Measurements from ENCODE around the gene LRRC57.
"Not testable (repeated sequence)": the region's sequence is repeated elsewhere in the genome, so short reads cannot be mapped to it uniquely, and the experiment has no call there.

Gene LRRC57

DNA sequence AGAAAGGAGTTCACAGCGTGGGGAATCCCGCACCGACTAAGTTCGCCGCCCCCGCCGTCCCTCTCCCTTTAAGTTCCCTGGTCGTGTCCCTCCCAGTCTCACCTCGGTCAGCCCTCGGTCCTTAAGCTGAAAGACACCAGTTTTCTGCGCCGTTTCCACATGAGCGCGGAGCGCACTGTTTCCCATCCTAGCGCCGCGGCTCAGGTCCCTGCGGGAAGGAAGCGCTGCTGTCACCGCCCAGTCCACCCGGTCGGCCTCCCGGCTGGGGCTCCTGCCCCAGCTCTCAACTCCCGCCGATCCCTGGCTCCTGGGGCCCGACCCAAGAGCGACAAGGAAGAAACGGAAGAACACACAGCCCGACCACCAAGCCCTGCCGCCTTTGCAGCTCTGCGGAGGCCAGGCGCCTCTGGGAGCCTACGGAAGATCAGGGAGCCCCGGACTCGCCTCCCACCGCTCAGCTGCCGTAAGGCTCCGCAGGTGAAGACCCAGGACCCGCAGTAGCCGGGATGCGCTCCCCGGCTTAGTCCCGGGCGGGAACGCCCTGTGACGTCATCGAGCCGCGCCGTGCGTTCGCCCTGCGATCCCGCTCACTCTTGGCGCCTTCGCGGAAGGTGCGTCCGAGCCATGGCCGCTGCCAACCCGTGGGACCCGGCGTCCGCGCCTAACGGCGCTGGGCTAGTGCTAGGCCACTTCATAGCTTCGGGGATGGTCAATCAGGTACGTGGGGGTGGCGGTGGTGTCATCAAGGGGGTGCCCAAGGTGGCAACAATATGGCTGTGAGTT is at the start of gene LRRC57, which contains the start of gene HAUS2:
TSS of gene LRRC57 (minus strand) at position 545 of the 783 bp plus-strand sequence. CDS start at position 186, 359 bp downstream.
TSS of gene HAUS2 (plus strand) at position 590 of the 783 bp plus-strand sequence. CDS start at position 625, 35 bp downstream.
- peak; percentile 72 to 78 for DNase-seq (ENCODE audit: low read depth in 2 of 2)

DNA sequence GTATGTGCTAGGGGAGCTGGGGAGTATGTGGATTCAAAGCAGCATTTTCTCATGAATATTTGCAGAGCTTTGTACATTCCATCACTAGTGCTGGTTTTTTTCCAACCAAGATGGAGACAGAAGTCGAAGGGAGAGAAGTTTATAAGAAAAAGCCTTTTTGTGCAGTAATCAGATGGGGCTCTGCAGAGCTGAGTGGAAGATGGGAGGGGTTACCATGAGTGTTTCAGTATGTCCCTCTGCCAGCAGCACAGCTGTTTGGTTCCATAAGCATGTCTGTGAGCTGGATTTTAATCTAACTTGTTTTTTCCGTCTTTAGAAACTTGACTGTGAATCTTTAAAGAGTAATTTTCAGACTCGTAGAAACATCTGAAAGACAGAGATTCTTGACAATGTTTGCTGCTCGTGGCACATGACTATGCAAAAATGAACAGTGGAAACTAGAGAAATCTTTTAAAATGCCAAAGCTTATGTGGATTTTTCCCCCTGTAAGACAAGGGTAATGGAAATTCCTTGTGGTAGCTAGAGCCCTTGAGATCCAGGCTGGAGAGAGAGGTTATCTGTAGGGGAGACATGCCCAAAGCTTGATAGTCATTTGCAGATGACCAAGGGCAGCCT is 47.1 kb upstream of the LRRC57 start:
- no peak for DNase-seq (ENCODE audit: low read depth in 2 of 2)

DNA sequence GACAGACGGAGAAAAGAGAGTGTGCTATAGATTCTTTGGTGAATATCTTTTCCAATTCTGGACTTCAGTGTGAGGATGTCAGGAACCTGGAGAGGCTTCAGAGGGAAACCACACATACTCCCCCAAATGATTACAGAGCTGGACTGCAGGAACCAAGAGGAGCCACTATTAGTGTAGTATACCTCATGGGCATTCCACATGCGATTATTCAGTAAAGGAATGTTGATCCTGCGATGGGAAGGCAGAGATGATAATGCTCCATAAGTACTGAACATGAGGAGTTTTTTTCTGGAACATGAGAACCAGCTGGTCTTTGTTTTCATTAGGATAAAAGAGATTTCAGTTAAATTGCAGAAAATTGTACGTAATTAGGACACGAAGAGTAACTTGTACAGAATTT is 45.5 kb upstream of the LRRC57 start:
- DNase-seq (ENCODE audit: low read depth in 2 of 2) = no peak

DNA sequence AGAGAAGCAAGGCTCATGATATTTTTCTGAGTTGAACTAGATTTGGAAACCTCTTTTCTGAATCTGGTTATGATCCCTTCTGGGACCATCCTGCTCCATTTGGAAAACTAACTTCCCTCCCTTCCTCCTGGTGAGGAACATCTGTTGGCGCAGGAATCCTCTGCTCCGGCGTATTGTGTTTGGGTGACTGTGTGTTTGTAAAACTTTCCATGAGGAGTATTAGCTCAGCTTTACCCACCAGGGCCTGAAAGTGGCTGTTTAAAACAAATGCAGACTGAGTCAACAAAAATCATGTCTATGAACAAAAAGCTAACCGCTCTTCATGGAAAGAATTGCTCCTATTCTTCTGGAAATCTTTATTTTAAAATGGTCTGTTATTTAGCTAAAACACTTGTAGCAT is 44.5 kb upstream of the LRRC57 start:
- no peak for DNase-seq (ENCODE audit: low read depth in 2 of 2)

DNA sequence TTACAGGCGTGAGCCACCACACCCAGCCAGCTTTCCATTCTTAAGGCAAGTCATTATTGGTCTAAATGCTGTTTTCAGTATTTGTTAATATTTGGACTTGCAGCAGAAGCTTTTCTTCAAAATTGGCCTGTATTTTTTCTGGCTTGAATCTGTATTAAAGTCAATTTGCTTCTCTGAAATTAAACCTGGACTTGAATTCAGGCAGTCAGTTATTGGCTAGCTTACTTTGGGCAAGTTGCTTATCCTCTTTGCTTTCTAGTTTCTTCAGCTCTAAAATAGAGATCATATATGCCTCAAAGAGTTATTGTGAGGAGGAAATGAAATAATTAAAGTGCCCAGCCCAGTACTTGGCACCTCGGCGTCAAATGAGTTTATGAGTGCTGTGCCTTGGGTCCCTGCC is 44.1 kb upstream of the LRRC57 start:
- DNase-seq (ENCODE audit: low read depth in 2 of 2) = no peak

DNA sequence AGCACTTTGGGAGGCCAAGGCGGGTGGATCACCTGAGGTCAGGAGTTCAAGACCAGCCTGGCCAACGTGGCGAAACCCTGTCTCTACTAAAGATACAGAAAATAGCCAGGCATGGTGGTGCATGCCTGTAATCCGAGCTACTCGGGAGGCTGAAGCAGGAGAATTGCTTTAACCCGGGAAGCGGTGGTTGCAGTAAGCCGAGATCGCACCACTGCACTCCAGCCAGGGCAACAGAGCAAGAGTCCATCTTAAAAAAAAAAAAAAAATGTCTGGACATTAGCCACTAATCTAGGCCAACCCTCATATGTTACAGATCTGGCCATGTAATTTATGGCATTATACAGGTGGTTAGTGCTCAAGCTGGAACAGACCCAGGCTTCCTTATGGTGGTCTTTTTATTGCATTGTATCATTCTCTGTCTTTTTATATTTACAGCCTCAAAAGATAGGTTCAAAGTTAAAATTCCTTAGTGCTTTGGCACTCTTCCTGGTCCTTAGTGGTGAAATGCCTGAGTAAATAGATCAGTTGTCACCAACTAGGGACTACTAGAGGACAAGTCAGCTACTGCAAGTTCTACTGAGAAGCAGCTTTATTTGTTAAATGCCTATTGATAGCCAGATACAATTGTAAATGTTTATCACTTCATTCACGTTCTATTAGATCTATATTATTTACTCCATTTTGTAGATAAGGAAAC is 42.8 kb upstream of the LRRC57 start:
- no peak for DNase-seq (ENCODE audit: low read depth in 2 of 2)

DNA sequence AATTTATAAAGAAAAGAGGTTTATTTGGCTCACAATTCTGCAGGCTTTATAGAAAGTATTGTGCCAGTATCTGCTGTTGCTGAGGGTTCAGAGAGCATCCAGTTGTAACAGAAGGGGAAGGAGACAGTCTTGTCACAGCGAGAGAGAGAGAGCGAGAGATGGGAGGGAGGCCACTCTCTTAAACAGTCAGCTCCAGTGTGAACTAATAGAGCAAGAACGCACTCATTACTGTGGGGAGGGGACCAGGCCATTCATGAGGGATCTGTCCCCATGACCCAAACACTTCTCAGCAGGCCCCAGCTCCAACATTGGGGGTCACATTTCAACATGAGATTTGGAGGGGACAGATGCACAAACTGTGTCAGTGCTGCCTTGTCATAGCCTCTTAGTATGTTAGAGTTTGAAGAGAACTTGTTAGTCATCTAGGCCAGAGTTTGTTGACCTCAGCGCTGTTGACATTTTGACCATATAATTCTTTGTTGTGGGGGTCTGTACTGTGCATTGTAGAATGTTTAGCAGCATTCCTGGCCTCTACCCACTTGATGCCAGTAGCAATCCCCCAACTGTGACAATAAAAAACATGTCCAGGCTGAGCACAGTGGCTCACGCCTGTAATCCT is 42.1 kb upstream of the LRRC57 start:
- no peak for DNase-seq (ENCODE audit: low read depth in 2 of 2)

DNA sequence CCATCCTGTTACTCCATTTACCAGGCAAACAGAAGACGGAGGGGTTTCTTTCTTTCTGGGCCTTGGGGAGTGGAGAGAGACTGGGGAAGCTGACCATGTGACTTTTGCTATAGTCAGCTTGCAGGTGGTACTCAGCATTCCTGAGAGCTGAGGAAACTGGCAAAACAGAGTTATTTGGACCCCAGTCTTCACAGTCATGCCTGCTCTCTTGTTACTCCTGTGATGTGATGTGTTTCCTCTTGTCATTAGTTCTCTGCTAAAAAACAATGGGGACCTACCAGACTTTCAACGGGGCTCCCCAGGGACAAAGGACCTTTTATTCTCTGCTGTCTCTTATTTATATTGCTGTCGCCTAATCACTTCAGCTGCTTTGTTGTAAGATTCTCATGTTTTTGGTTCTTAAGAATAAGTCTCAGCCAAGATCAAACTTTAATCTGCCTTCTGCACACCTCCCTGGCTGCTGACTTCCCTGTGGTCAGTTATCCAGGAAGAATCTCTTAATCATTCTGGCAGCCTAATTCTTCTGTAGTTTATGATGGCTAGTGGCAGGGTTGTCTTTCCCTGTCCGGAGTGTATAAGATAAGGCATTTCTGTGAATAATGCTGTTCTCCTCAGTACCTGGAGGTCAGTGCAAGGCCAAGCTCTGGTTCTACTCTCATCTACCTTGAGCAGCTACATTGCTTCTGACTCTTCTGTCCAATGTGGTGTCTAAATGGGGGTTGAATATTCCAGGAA is 35.6 kb upstream of the LRRC57 start:
- DNase-seq (ENCODE audit: low read depth in 2 of 2) = no peak

DNA sequence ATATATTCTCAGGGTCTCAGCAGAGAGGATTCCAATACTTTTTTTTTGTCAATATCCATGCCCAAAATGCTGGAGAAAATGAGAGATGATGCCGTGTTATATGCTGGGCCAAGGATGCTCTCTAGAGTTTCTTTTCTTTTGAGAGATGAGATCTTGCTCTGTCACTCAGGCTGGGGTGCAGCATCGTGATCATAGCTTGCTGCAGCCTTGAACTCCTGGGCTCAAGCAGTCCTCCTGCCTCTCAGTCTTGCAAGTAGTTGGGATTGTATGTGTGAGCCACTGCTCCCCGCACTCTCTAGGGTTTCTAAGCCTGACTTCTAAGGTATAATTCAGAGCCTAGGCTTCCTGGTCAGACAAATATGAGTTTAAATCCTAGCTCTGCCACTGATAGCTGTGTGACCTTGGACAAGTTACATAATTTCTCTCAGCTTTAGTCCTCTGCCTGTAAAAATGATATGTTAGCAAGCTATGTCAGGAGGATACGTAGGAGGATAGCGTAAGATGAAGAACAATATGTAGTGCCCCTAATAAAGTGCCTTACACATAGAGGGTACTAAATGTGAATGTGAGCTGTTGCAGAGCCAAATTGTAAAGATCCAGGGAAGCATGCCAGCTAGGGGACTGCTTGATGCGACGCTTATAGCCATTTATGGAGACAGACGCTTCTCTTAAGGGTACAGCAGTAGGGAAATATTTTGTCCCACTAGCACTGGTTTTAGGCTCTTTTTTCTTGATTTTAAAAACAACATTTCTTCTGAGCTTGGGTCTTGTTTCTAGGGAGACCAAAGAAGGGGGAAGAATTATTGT is 34.2 kb upstream of the LRRC57 start:
- DNase-seq (ENCODE audit: low read depth in 2 of 2) = no peak

DNA sequence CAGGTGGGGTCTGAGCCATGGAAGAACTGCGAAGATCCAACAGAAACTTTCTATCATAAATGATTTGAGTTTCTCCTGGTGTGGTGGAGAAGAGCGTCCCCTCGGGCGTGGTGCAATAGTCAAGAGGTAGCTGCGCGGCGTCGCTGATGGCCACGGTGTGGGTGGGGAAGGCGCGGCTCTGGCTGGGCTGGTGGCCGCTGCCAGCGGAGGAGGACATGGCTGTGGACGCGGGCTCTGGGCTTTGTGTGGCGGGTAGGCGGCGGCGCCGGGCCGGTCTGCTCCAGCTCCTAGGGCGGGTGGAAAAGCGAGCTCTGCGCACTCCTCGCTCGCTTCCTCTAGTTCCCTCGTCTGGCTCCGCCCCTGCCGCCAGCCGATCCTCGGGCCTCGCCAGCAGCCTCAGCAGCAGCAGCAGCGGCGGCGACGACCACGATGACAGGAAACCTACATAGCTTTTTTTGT is 32.7 kb upstream of the LRRC57 start:
- peak; percentile 48 to 51 for DNase-seq (ENCODE audit: low read depth in 2 of 2)

DNA sequence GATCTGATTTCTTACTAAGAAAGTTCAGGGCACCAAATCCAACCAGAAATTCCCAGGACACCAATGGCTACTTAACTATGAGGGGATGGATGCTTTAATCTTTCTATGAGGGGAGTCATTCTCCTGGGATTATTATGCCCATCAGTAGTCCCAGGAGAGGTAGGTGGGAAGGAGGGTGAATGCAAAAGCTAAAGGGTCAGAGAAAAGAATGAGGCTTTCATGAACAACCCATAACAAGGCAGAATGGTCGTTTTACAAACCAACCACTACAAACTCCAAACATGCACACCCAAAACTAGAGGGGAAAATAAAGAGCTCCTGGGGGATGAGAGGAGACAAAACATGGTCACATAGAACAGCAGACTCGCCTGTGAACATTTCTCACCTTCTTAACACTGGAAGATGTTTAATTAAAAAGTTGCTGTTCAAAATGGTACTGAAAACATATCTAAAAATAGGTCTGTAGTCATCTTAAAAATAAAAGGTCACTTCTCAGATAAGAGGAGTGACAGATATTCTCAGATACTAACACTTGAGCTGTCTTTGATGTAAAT is 30.5 kb upstream of the LRRC57 start:
- no peak for DNase-seq (ENCODE audit: low read depth in 2 of 2)

DNA sequence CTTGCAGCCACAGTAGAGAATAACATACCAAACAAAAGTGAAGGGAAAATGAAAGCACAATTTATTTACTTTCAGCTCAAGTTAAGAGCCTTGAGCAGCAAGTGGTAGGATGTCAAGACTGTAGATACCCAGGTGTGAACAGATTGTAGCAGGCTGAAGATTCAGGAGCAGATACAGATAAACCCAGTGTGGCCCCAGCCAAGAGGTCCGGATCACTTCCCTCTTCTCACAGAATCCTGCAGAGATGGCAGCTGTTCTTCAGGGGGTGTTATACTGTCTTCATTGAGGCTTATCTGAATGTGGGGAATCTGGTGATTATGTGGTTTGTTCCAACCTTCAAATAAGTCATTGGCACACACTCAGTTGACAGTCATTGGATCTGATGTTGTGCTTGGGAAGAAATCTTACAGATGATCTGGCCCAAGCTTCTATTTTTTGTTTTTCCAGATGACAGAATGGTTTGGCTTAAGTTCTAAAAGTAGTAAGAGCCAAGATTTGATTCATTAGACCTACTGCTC is 29.0 kb upstream of the LRRC57 start:
- DNase-seq (ENCODE audit: low read depth in 2 of 2) = no peak

DNA sequence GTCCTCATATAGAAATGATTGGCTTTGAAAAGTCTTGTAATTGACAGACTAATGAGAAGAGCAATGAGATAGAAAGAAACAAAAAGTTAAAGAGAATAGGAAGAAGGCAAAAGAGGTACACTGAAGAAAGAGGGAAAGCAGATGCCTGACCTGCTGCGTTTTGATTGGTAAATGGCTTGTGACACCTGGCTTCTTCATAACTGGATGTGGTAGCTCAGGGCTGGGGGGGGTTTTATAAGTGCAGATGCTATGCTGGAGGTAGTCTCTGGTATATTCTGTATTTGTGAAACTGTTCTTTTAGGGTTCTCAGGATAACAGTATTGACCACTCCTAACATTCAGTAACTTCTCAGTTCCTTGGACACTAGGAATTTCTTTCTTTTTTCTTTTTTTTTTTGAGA is 28.2 kb upstream of the LRRC57 start:
- no peak for DNase-seq (ENCODE audit: low read depth in 2 of 2)

DNA sequence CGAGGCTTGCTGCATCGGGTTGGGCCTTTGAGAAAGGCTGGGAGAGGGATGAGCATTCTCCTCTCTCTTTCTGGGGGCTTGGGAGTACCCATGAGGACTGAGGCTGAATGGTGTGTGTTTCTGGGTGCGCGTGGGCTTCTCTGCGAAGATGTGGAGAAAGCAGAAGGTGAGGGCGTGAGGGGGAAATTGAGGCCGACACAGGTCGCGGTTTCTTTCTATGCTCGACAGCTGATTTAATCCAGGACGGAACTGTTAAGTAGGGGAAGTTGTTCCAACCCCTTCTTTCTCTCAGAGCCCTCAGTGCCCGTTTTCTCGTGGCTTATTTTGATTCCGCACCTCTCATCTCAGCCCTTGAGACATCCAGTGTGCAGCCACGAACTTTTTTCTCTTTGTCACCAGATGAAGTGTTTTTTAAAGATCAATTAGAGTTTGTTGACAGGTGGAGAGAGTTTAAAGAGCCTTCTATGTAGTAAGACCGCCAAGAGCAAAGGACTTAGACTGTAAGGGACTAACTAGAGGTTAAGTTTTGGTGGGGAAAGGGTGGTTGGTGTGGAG is 27.5 kb upstream of the LRRC57 start:
- DNase-seq (ENCODE audit: low read depth in 2 of 2) = no peak

DNA sequence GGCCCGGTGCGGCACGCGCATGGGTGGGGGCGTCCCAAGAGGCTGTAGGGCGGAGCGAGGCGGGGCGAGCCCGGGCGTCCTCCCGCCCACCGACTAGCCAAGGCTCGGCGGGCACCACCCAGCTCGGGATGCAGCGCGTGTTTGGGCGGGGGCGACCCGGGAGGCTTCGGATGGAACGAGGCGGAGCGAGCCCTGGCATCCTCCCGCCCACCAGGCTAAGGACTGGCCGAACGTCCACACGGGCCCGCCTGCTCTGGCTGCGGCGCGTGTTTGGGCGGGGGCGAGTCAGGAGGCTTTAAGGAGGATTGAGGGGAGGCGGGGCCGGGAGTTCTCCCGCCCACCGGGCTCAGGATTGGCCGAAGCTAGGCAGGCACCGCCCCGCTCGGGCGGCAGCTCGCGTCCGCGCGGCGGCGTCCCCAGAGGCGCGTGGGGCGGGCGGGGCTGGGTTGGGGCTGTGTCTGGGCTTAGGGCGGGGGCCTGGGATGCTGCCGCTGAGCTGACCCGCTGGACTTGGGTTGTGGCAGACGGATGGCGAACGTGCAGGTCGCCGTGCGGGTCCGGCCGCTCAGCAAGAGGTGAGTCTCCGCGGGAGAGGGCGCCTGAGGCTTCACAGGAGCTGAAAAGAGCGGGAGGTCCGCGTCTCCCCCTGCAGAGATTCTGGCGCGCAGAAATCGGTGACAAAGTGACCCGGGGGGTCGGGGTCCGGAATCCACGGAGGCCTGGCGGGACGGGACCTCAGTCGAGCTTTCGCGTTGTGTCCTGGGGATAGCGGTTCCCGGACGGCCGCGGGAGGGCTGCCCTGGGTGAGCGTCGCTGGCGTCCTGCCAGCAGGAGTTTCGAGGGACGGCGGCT is 26.8 kb upstream of the LRRC57 start, which contains the start of gene STARD9:
TSS of gene STARD9 (plus strand) at position 419 of the 852 bp plus-strand sequence. CDS start at position 529, 110 bp downstream.
- DNase-seq (ENCODE audit: low read depth in 2 of 2) = peak; percentile 87 to 91

DNA sequence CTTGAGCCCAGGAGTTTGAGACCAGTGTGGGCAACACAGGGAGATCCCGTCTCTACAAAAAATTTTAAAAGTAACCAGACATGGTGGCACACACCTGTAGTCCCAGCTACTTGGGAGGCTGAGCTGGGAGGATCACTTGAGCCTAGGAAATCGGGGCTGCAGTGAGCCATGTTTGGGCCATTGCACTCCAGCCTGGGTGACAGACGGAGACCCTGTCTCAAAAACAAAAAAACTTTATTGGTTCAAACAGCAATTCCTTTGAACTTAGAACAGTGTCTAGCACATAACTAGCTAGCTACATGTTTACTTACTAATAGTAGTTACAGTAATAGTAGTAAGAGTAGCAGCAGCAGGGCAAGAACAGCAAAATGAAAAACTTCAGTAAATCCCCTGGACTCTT is 10.1 kb upstream of the LRRC57 start:
- DNase-seq (ENCODE audit: low read depth in 2 of 2) = no peak

DNA sequence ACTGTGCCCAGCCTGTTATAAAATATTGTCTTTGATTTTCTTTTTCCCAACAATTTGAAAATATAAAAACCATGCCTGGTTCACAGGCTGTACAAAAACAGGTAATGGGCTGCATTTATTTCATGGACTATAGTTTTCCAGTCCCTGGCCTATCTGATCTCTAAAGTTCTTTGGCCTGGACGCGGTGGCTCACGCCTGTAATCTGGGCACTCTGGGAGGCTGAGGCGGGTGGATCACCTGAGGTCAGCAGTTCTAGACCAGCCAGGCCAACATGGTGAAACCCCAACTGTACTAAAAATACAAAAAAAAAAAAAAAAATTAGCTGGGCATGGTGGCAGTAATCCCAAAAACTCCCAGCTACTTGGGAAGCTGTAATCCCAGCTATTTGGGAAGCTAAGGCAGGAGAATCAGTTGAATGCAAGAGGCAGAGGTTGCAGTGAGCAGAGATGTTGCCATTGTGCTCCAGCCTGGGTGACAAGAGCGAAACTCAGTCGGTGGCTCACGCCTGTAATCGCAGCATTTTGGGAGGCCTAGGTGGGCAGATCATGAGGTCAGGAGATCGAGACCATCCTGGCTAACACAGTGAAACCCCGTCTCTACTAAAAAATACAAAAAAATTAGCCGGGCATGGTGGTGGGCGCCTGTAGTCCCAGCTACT is 8.1 kb upstream of the LRRC57 start:
- DNase-seq (ENCODE audit: low read depth in 2 of 2) = not testable (repeated sequence)

DNA sequence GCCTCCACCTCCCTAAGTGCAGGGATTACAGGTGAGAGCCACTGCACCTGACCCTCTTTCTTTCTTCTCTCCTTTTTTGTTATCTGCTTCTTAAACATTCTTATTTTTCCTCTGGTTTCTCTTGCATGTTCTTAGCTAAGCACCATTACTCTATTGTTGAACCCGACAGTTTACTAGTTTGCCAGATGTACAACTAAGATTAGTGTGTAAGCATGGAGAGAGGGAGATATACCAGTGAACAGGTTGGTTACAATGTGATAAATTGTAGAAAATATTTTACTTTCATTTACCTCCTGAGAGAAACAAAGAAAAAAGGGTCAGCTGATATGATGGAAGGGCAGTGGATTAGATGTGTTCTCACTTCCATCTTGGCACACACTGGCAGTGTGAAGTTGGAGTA is 5.0 kb upstream of the LRRC57 start:
- DNase-seq (ENCODE audit: low read depth in 2 of 2) = no peak
